Heart right ventricle (tissue), 16 donors: ENCODE results near the gene OBP2B. TPM values are rescaled to one million over a fixed set of nuclear protein-coding genes. Genes with fewer than 3 reads are reported as not detected.
"Not testable (repeated sequence)": the region's sequence is repeated elsewhere in the genome, so short reads cannot be mapped to it uniquely, and the experiment has no call there.

ENCODE experiments used
- ATAC-seq, 8 donors: fragments of 200-7000 bp; cut with Tn5 transposase; one replicate each; pipeline ENCODE4 v1.9.1; 2020; ENCODE audit warnings: mild to moderate bottlenecking in 8 of 8, moderate library complexity in 8 of 8, moderate number of reproducible peaks in 1 of 8
- DNase-seq, 2 donors: peaks; one replicate each; pipeline ENCODE4 v3.0.0-alpha.2; 2020
- H3K27ac ChIP-seq, 10 donors: fragments of 200-600 bp; sonication (generic) in 2 of 10; one replicate each; pipeline versions ENCODE4 v1.5.0 to v1.8.0; 2020 to 2022; ENCODE audit warnings: mild to moderate bottlenecking in 3 of 10
- H3K27me3 ChIP-seq, 7 donors: fragments of 200-600 bp; one replicate each; pipeline ENCODE4 v1.8.0; 2021 to 2022; ENCODE audit warnings: mild to moderate bottlenecking in 2 of 7
- H3K36me3 ChIP-seq, 9 donors: fragments of 200-600 bp; sonication (generic) in 1 of 9; one replicate each; pipeline versions ENCODE4 v1.5.0 to v1.8.0; 2020 to 2022; ENCODE audit warnings: mild to moderate bottlenecking in 2 of 9
- H3K4me1 ChIP-seq, 9 donors: fragments of 200-600 bp; sonication (generic) in 1 of 9; one replicate each; pipeline versions ENCODE4 v1.5.0 to v1.8.0; 2020 to 2022; ENCODE audit warnings: mild to moderate bottlenecking in 4 of 9
- H3K4me3 ChIP-seq, 10 donors: fragments of 200-600 bp; sonication (generic) in 2 of 10; one replicate each; pipeline versions ENCODE4 v1.5.0 to v1.8.0; 2020 to 2022; ENCODE audit warnings: mild to moderate bottlenecking in 7 of 10, moderate library complexity in 2 of 10
- H3K9me3 ChIP-seq, 11 donors: fragments of 200-600 bp in 10 of 11; sonication (generic) in 2 of 11; one replicate each; pipeline versions ENCODE4 v1.5.0 to v1.8.0; 2013 to 2022; ENCODE audit warnings: mild to moderate bottlenecking in 2 of 11, control low read depth in 1 of 11, moderate library complexity in 1 of 11
- CTCF ChIP-seq, 9 donors: fragments of 200-600 bp; sonication (generic) in 2 of 9; IDR thresholded peaks; one replicate each; pipeline versions ENCODE4 v1.5.0 to v1.8.0; 2021 to 2022; ENCODE audit warnings: antibody characterized with exemption in 9 of 9, mild to moderate bottlenecking in 5 of 9, moderate library complexity in 1 of 9
- WGBS, 2 donors: extraction: QIAGEN DNeasy Blood & Tissue Kit; methylation state at CpG; one replicate each; pipeline ENCODE4 v1.1.7; 2013; ENCODE audit warnings: inconsistent platforms in 1 of 2; 5-methylcytosine and 5-hydroxymethylcytosine counted together
- intact Hi-C, 10 donors: fragments of 100-400 bp; cut with DNase I; formaldehyde crosslinking; loops; one replicate each; pipeline versions ENCODE4 v1.11.1 to v1.14.2; 2022
- polyA plus RNA-seq, 2 donors: library from polyadenylated mRNA; stranded (reverse); fragments of 200-250 nt; gene quantifications; one replicate each; pipeline ENCODE4 v1.2.3, GENCODE V29; 2013
- total RNA-seq, 10 donors: library from RNA; stranded (reverse); fragmentation: NEBNext Ultra II Directional in 3 of 10; extraction: Animal tissue kit (Norgen Biotek cat#: 25700) in 3 of 10; gene quantifications; one replicate each; pipeline versions ENCODE4 v1.2.1 to v1.2.4, GENCODE V29; 2021 to 2023
- donor health status: Arrhythmogenic right ventricular cardiomyopathy.
- donor health status: ischemic (EF 13 %, LVEDD 7.1; RV severe dilation, severe dysfunction).
- donor health status: healthy with polysubstance abuse.
- donor health status: DM: no; HTN: yes; CAD: no.
- donor health status: DM: no; HTN: no; CAD: no.
- donor health status: ischemic (EF 25% LVEDD 6.9; RV normal size, moderate dysfunction).
- donor health status: ischemic (EF 25% LVEDD 5.7; RV mildly dilated, moderate dysfunction).
- donor health status: healthy.
- donor health status: DM: yes; HTN: yes; CAD: no.
- donor health status: Ischemic cardiomyopathy.
- donor health status: ischemic (EF 35%, LVEDD 5.7; RV mildly dilated, moderate dysfunction).
- donor health status: nonischemic (EF 11% LVEDD 7.7; RV severe dilation, severe dysfunction).
- donor health status: DM: yes; HTN: yes; CAD: no.
- donor health status: PGD.
- donor health status: ischemic (EF 29% LVEDD 5.4; RV normal size, mild dysfunction).
- donor health status: nonischemic (EF 23%, LVEDD 6.1; RV moderate dilation, normal function).

Gene OBP2B
- total and polyA plus RNA-seq, 12 donors = 0.75 TPM; not detected in 11

GRCh38 chr9:133230093-133230492 lies 21.0 kb upstream of the OBP2B start:
- no peak for DNase-seq
- intact Hi-C loops = no loop called here

GRCh38 chr9:133228474-133229193 lies 19.6 kb upstream of the OBP2B start:
- H3K36me3 ChIP-seq = not testable (repeated sequence)

More at GRCh38 chr9:133230093-133230492, 21.0 kb upstream of the OBP2B start:
- H3K27ac ChIP-seq = no peak overlapping the region
- peaks cover 0 to 10% (median 0%) of the 10 kb centered on the region in 9 donors for H3K4me1 ChIP-seq
- peaks cover 0 to 12% (median 0%) of the 10 kb centered on the region in 7 donors for H3K27me3 ChIP-seq
- ATAC-seq = no peak
- no peaks in the 10 kb centered on the region for H3K9me3 ChIP-seq
- WGBS, 2 donors = 85 to 90% methylated on average over 5 of the region's 5 CpGs
- H3K36me3 ChIP-seq = no peaks in the 10 kb centered on the region
- no peak overlapping the region for H3K4me3 ChIP-seq
- TF ChIP-seq CTCF (IDR thresholded peaks at IDR 0.05) = no peak

GRCh38 chr9:133227996-133228395 lies 18.9 kb upstream of the OBP2B start:
- ATAC-seq, H3K9me3 ChIP-seq, DNase-seq, H3K36me3 ChIP-seq, H3K4me3 ChIP-seq, H3K27ac ChIP-seq, intact Hi-C loops: not testable (repeated sequence)
- WGBS, 2 donors = 83 to 89% methylated on average over 8 of the region's 8 CpGs
- Histone ChIP-seq H3K4me1 (peaks cover 0 to 16% (median 3%) of the 10 kb centered on the region in 9 donors), H3K27me3 (peaks cover 0 to 16% (median 0%) of the 10 kb centered on the region in 7 donors)

More at GRCh38 chr9:133228474-133229193, 19.6 kb upstream of the OBP2B start:
- intact Hi-C loops, H3K4me1 ChIP-seq, H3K27ac ChIP-seq, ATAC-seq, H3K9me3 ChIP-seq, DNase-seq, H3K4me3 ChIP-seq: not testable (repeated sequence)
- whole genome bisulfite sequencing, 2 donors = 77 to 86% methylated on average over 21 to 22 of the region's 22 CpGs
- H3K27me3 ChIP-seq = peaks cover 0 to 16% (median 0%) of the 10 kb centered on the region in 7 donors

GRCh38 chr9:133227242-133227860 lies 18.3 kb upstream of the OBP2B start:
- intact Hi-C loops = no loop called here

More at GRCh38 chr9:133227242-133227860, 18.3 kb upstream of the OBP2B start:
- no peaks in the 10 kb centered on the region for H3K9me3 ChIP-seq
- no peaks in the 10 kb centered on the region for H3K36me3 ChIP-seq
- 87 to 88% methylated on average over 11 of the region's 11 CpGs for WGBS, 2 donors
- DNase-seq = no peak
- H3K27ac ChIP-seq = no peak overlapping the region
- no peak for ATAC-seq
- peaks cover 0 to 16% (median 0%) of the 10 kb centered on the region in 7 donors for H3K27me3 ChIP-seq
- H3K4me3 ChIP-seq = no peak overlapping the region
- TF ChIP-seq CTCF (IDR thresholded peaks at IDR 0.05) = no peak
- H3K4me1 ChIP-seq = peaks cover 0 to 17% (median 3%) of the 10 kb centered on the region in 9 donors
